ENCODE results near the gene AAGAB.

Gene AAGAB

DNA sequence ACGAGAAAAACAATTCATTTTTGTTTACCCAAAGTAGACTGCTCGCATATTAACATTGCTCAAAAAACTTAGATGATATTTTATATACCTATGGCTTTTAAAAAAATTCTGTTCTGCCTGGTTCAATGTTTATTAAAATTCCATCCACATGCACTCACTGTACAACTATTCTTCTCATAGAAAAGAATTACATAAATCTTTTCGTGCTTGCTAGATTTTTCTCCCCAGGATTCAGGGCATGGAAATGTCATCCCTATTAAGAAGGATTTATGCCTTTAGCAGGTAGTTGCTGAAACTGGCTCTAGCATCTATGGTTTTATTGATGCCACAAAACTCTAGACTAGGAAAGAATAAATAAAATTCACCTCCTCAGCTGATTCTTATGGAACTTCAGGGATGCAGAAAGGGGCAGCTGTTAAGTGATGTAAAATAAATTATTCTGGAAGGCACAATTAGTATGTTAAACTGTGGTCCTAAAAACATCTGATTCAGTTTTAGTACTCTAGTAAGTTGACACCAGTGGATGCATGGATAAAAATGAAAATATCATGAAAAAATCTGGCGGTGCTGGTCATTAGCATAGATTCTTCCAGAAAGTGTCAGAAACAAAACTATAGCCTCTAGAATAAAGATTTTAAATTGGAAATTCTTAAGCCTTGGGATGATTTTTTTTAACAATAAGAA is 41.6 kb downstream of the AAGAB start:
- TF ChIP-seq, protein P1, sequence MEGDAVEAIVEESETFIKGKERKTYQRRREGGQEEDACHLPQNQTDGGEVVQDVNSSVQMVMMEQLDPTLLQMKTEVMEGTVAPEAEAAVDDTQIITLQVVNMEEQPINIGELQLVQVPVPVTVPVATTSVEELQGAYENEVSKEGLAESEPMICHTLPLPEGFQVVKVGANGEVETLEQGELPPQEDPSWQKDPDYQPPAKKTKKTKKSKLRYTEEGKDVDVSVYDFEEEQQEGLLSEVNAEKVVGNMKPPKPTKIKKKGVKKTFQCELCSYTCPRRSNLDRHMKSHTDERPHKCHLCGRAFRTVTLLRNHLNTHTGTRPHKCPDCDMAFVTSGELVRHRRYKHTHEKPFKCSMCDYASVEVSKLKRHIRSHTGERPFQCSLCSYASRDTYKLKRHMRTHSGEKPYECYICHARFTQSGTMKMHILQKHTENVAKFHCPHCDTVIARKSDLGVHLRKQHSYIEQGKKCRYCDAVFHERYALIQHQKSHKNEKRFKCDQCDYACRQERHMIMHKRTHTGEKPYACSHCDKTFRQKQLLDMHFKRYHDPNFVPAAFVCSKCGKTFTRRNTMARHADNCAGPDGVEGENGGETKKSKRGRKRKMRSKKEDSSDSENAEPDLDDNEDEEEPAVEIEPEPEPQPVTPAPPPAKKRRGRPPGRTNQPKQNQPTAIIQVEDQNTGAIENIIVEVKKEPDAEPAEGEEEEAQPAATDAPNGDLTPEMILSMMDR (IDR thresholded peaks at IDR 0.05): no peak

- TF ChIP-seq, protein P1 (IDR thresholded peaks at IDR 0.05): no peak
Observed at GRCh38 chr15:67210555-67211168, 43.8 kb downstream of the AAGAB start.

DNA sequence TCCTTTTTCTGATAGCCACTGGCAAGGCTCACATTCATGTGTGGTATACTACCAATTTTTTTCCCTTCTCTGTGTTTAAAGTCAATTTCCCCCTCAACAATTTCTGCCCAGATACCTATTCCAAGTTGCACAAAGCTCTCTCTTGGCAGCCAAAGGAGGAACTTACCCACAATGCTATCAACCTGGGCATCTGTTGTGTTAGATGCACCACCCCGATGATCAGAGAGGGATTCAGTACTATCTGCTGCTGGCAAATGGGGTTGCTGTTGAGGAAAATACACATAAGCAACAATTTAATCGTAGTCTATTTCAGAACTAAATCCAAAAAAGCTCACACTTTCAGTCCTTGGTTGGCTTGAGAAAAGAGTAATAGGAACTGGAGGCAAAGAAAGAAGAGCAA is 46.1 kb downstream of the AAGAB start:
- TF ChIP-seq, protein P1 (IDR thresholded peaks at IDR 0.05): no peak

GRCh38 chr15:67207555-67208207 is 46.8 kb downstream of the AAGAB start:
- TF ChIP-seq, protein P1 (IDR thresholded peaks at IDR 0.05): no peak

DNA sequence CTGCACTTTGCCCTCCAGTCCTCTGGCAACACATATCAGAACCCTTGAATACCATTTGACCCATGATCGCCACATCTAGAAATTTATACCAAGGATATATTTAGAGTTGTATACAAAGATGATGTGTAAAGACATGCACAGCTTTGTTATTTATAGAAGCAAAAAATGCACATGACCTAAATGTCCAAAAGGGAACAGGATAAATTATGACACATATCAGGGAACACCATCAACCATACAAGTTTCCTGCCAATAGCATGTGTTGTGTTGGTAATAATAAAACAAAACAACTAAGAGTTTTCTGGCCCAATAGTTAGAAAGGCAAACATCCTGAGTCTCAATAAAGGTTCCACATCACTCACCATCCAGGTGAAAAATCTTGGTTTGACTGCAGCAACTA is 51.5 kb downstream of the AAGAB start:
- TF ChIP-seq, protein P1 (IDR thresholded peaks at IDR 0.05): no peak

DNA sequence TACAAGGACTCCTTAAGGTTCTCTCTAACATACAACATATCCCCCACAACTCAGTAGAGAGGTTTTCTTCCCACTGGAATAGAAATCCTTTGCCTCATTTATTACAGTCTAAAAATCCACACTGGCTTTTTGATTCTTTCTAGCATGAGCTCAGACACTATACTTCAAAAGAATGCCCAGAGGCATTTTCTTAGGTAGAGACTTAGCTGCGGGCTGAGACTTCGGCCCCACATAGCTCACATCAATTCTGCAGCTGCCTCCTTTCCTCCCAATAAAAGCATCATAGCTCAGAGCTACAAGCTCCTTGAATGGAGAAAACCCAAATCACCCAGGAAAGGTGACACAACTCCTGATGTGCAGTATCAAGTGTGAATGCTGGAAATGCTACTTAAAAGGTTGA is 52.4 kb downstream of the AAGAB start:
- TF ChIP-seq, protein P1 (IDR thresholded peaks at IDR 0.05): no peak

DNA sequence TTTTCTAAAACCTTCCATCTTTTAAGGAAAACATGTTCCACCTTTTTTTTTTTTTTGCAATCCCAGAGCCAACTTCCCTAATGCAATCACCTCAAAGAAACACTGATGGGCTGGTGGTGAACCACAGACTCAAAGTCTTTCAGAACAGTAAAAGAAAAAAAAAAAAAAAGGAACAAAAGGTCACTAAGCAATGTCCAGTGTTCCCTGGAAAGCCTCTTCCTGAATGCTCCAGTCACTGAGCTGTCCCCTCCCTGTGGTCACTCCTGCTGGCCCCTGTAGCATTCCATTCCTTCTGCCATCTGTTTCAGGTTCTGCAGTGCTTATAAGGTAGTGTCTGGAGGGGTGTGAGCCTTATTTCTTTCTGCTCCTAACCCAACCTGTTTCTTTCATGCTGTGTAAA is 53.3 kb downstream of the AAGAB start:
- TF ChIP-seq, protein P1 (IDR thresholded peaks at IDR 0.05): no peak

Measured in LNCAP (cell line).